OCI-LY1 (cell line): Measurements from ENCODE around the gene GMPPA.

ENCODE experiments used
- H2AFZ ChIP-seq: fragments of 200-600 bp; sonication (generic), shearing (Covaris generic); 2 replicates; pipeline ENCODE4 v1.6.0; 2014; ENCODE audit warnings: antibody characterized with exemption, mild to moderate bottlenecking, low read length
- H3F3A ChIP-seq: fragments of 200-600 bp; sonication (generic), shearing (Covaris generic); 2 replicates; pipeline ENCODE4 v1.6.0; 2014; ENCODE audit warnings: mild to moderate bottlenecking, antibody characterized with exemption, low read length, moderate library complexity; ENCODE audit not compliant: insufficient read depth
- H3K27ac ChIP-seq: fragments of 200-600 bp; sonication (generic); 2 replicates; pipeline ENCODE4 v1.5.1; 2014; ENCODE audit warnings: low read length, mixed run types, mild to moderate bottlenecking, low read depth; ENCODE audit not compliant: poor library complexity, severe bottlenecking
- H3K27me3 ChIP-seq: fragments of 200-600 bp; sonication (generic); 2 replicates; pipeline ENCODE4 v1.6.0; 2014; ENCODE audit warnings: antibody characterized with exemption, mild to moderate bottlenecking, low read length, moderate library complexity; ENCODE audit not compliant: insufficient read depth
- H3K36me3 ChIP-seq: fragments of 200-600 bp; sonication (generic); 2 replicates; pipeline ENCODE4 v1.6.1; 2014; ENCODE audit warnings: mild to moderate bottlenecking, antibody characterized with exemption, low read length, moderate library complexity, mixed read lengths; ENCODE audit not compliant: insufficient read depth
- H3K4me1 ChIP-seq: fragments of 200-600 bp; sonication (generic); 2 replicates; pipeline ENCODE4 v1.5.1; 2014; ENCODE audit warnings: mild to moderate bottlenecking, low read length, moderate library complexity; ENCODE audit not compliant: insufficient read depth, severe bottlenecking
- H3K4me2 ChIP-seq: fragments of 200-600 bp; sonication (generic), shearing (Covaris generic); 2 replicates; pipeline ENCODE4 v1.6.1; 2014; ENCODE audit warnings: low read length
- H3K4me3 ChIP-seq: fragments of 200-600 bp; sonication (generic); 2 replicates; pipeline ENCODE4 v1.5.1; 2014; ENCODE audit warnings: low read length, low read depth, mild to moderate bottlenecking, mixed read lengths; ENCODE audit not compliant: poor library complexity, severe bottlenecking
- H3K79me2 ChIP-seq: fragments of 200-600 bp; shearing (Covaris generic); 2 replicates; pipeline ENCODE4 v1.6.1; 2016; ENCODE audit warnings: mixed run types, low read length, mixed read lengths; ENCODE audit not compliant: insufficient read depth
- H3K9ac ChIP-seq: fragments of 200-600 bp; sonication (generic), shearing (Covaris generic); 2 replicates; pipeline ENCODE4 v1.6.1; 2014; ENCODE audit warnings: mild to moderate bottlenecking, low read length, mixed read lengths
- H3K9me2 ChIP-seq: fragments of 200-600 bp; sonication (generic), shearing (Covaris generic); 2 replicates; pipeline ENCODE4 v1.6.1; 2014; ENCODE audit warnings: low read depth, mild to moderate bottlenecking, low read length, mixed read lengths
- H3K9me3 ChIP-seq: fragments of 200-600 bp; shearing (Covaris generic); 2 replicates; pipeline ENCODE4 v1.6.1; 2014; ENCODE audit warnings: low read length, mixed read lengths
- H4K20me1 ChIP-seq: fragments of 200-600 bp; sonication (generic), shearing (Covaris generic); 2 replicates; pipeline ENCODE4 v1.6.0; 2016; ENCODE audit warnings: mild to moderate bottlenecking, low read length; ENCODE audit not compliant: insufficient read depth
- CTCF ChIP-seq: fragments of 200-600 bp; sonication (generic), shearing (Covaris generic); IDR thresholded peaks from 2 replicates; pipeline ENCODE4 v1.5.1; 2017; ENCODE audit warnings: mild to moderate bottlenecking, antibody characterized with exemption, low read length, moderate library complexity, mixed read lengths
- EZH2 ChIP-seq: fragments of 200-600 bp; sonication (generic), shearing (Covaris generic); IDR thresholded peaks from 2 replicates; pipeline ENCODE4 v1.8.0; 2017; ENCODE audit warnings: borderline replicate concordance, mixed run types, mild to moderate bottlenecking, antibody characterized with exemption, low read length, moderate library complexity, mixed read lengths

The GMPPA gene

GRCh38 chr2:219492575-219492974 is 6.1 kb upstream of the GMPPA start:
- H2AFZ ChIP-seq = no peak overlapping the region
- no peaks in the 10 kb centered on the region for H3K36me3 ChIP-seq
- no peaks in the 10 kb centered on the region for H3K79me2 ChIP-seq
- no peaks in the 10 kb centered on the region for H3F3A ChIP-seq
- peaks cover 4% of the 10 kb centered on the region for H3K4me1 ChIP-seq
- TF ChIP-seq CTCF = peak; percentile 12
- no peak for TF ChIP-seq EZH2
- H3K4me3 ChIP-seq = no peak overlapping the region
- H3K9ac ChIP-seq = no peak overlapping the region
- H3K4me2 ChIP-seq = no peak overlapping the region
- no peak overlapping the region for H3K27ac ChIP-seq
- 0 out of 2 replicates have a peak, but pooled peaks cover 5% of the 10 kb centered on the region for H3K27me3 ChIP-seq
- no peaks in the 10 kb centered on the region for H3K9me3 ChIP-seq
- H4K20me1 ChIP-seq = no peaks in the 10 kb centered on the region
- H3K9me2 ChIP-seq = no peaks in the 10 kb centered on the region

- no peaks in the 10 kb centered on the region for H3K9me2 ChIP-seq
- H3K4me1 ChIP-seq = peaks cover 9% of the 10 kb centered on the region
- TF ChIP-seq EZH2 (no peak), CTCF (no peak)
- H3K4me2 ChIP-seq = no peak overlapping the region
- H4K20me1 ChIP-seq = no peaks in the 10 kb centered on the region
- no peaks in the 10 kb centered on the region for H3K36me3 ChIP-seq
- 0 out of 2 replicates have a peak, but pooled peaks cover 5% of the 10 kb centered on the region for H3K27me3 ChIP-seq
- no peak overlapping the region for H2AFZ ChIP-seq
- no peaks in the 10 kb centered on the region for H3F3A ChIP-seq
- no peak overlapping the region for H3K27ac ChIP-seq
- H3K79me2 ChIP-seq = no peaks in the 10 kb centered on the region
- no peaks in the 10 kb centered on the region for H3K9me3 ChIP-seq
- H3K4me3 ChIP-seq = no peak overlapping the region
- no peak overlapping the region for H3K9ac ChIP-seq
Measured at GRCh38 chr2:219493086-219493485, 5.6 kb upstream of the GMPPA start.

- no peaks in the 10 kb centered on the region for H4K20me1 ChIP-seq
- no peak overlapping the region for H3K27ac ChIP-seq
- no peak for TF ChIP-seq EZH2
- no peak for TF ChIP-seq CTCF
- no peaks in the 10 kb centered on the region for H3K9me3 ChIP-seq
- 0 out of 2 replicates have a peak, but pooled peaks cover 5% of the 10 kb centered on the region for H3K27me3 ChIP-seq
- no peak overlapping the region for H2AFZ ChIP-seq
- no peaks in the 10 kb centered on the region for H3K9me2 ChIP-seq
- H3K9ac ChIP-seq = no peak overlapping the region
- H3K79me2 ChIP-seq = no peaks in the 10 kb centered on the region
- H3K4me2 ChIP-seq = no peak overlapping the region
- no peak overlapping the region for H3K4me3 ChIP-seq
- no peaks in the 10 kb centered on the region for H3F3A ChIP-seq
- no peaks in the 10 kb centered on the region for H3K36me3 ChIP-seq
- H3K4me1 ChIP-seq = peaks cover 21% of the 10 kb centered on the region
Measured at GRCh38 chr2:219494952-219495530, 3.6 kb upstream of the GMPPA start.
